Erythroblast (primary cell): Measurements from ENCODE around the gene DRAP1.

ENCODE experiments used
- GATA1 ChIP-seq: IDR thresholded peaks from 2 replicates; pipeline ENCODE4 v1.6.1; 2011; ENCODE audit warnings: low read depth, mild to moderate bottlenecking, control low read depth, low read length, moderate library complexity
- POLR2A ChIP-seq: IDR thresholded peaks from 2 replicates; pipeline ENCODE4 v1.6.1; 2011; ENCODE audit warnings: mild to moderate bottlenecking, low read length

DNA sequence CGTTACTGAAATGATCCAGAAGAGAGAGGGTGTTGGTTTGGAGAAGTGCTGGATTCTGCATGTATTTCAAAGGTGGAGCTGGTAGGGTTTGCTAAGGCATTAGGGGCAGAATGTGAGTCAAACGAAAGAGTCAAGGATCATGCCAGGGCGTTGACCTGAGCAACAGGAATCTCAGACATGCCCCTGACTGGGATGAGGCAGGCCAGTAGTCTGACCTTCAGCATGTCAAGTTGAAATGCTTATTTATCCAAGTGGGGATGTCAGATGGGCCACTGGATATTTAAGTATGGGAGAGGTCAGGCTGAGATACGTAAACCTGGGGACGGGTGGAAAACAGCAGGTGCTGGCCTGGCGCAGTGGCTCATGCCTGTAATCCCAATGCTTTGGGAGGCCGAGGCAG lies 23.3 kb downstream of the DRAP1 start:
- no peak for TF ChIP-seq POLR2A
- TF ChIP-seq GATA1: no peak
